ENCODE measurements around the gene POP5.
A peak's percentile ranks its signal among the peaks of the same experiment; 100 is the strongest.

The POP5 gene

DNA sequence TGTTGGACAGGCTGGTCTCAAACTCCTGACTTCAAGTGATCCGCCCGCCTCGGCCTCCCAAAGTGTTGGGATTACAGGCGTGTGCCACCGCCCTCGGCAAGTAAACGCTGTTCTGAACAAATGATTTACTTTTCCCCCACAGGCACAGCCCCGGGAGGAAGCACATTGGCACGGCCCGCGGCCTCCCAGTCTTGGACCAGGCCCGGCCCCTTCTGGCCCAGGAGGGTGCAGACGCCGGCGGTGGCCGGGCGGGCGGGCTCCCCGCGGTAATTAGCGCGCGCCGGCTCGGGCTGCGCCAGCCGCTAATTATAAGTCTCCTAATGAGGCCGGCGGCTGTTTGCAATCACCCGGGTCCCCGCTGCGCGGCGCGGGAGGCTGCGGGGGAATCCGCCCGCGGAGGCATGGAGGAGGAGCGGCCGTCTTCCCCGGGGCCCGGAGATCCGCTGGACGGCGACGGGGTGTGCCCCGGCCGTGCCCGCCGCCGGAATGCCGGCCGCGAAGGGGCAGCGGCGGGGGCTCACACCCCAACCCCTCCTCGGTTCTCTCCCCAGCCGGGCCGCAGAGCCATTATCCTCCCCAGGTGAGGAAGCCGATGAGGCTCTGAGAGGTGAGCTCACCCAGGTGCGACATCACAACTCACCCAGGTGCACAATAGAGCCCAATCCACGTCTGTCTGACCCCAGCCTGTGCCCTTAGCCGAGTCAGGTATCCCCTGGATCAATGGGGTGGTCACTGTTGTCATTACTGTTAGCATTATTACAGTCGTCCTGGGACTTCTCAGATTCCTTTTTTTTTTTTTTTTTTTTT, 3.3 kb upstream of the POP5 start:
- no peak overlapping the region for H3K27ac ChIP-seq
- TF ChIP-seq, protein P1, sequence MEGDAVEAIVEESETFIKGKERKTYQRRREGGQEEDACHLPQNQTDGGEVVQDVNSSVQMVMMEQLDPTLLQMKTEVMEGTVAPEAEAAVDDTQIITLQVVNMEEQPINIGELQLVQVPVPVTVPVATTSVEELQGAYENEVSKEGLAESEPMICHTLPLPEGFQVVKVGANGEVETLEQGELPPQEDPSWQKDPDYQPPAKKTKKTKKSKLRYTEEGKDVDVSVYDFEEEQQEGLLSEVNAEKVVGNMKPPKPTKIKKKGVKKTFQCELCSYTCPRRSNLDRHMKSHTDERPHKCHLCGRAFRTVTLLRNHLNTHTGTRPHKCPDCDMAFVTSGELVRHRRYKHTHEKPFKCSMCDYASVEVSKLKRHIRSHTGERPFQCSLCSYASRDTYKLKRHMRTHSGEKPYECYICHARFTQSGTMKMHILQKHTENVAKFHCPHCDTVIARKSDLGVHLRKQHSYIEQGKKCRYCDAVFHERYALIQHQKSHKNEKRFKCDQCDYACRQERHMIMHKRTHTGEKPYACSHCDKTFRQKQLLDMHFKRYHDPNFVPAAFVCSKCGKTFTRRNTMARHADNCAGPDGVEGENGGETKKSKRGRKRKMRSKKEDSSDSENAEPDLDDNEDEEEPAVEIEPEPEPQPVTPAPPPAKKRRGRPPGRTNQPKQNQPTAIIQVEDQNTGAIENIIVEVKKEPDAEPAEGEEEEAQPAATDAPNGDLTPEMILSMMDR (IDR thresholded peaks at IDR 0.05): no peak
- peak overlapping the region; percentile 68 for H3K4me3 ChIP-seq
- no peak for DNase-seq (ENCODE audit: low spot score)

DNA sequence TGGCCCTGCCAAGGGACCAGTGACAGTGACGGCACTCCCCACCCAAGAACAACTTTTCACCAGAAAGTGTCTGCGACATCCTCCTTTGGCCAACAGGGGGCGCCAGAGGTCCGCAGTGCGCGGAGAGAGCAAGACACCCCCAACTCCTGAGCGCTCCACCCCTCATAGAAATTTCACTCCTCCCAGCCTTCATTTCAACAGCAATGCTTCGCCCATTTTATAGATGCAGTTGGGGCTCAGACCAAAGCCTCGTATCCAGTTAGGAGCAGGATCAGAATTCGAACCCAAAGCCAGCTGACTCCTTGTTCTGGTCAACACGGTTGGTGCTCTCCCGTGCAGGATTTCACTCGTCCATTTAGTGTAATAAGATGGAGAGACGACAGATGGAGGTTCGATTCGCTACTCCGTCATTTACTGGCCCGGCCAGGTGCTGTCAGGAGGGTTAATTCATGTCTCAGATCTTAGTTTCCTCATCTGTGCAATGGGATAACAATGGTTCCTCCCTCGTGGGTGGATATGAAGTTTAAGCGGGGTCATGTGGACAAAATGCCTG, 2.4 kb upstream of the POP5 start:
- TF ChIP-seq, protein P1 (IDR thresholded peaks at IDR 0.05): peak; percentile 87
- DNase-seq (ENCODE audit: low spot score): peak; percentile 85
- peak overlapping the region; percentile 29 for H3K4me3 ChIP-seq
- no peak overlapping the region for H3K27ac ChIP-seq

DNA sequence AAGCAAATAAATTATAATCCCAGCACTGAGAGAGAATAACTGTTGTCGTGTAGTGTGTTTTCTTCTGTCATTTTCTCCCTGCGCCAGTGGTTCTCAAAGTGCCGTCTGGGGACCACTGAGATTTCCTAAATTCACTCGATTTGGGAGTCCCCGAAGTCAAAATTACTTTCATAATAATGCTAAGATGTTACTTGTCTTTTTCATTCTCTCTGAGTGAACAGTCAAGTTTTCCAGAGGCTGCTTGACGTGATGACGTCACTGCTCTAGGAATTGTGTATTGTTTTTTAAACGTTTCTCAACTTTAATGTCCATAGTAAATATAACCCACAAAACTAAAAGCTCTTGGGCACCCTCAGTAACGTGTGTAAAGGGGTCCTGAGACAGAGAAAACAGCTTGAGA, 796 bp upstream of the POP5 start:
- TF ChIP-seq, protein P1 (IDR thresholded peaks at IDR 0.05): no peak
- Histone ChIP-seq H3K4me3 (peak overlapping the region; percentile 97), H3K27ac (no peak overlapping the region)
- DNase-seq (ENCODE audit: low spot score): no peak

DNA sequence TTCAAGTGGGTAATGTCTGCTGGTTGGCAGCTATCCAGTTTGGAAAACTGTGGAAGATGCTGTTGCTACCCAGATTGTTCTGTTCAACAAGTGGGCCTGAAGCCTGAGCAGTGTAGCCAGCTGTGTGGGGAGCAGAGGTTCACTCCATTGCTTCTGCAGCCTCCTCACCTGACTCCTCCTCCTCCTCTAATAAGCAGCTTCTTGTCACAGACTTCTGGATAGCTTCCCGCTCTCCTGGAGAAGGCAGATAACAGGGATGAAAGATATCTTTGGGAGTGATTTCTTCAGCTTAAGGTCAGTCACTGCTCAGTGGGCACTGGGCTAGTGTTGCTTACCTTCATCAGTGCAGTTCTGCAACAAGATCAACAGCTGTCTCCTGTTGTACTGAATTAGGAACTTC, 2.0 kb downstream of the POP5 start:
- Histone ChIP-seq H3K27ac (no peak overlapping the region), H3K4me3 (no peak overlapping the region)
- no peak for DNase-seq (ENCODE audit: low spot score)
- TF ChIP-seq, protein P1 (IDR thresholded peaks at IDR 0.05): no peak

DNA sequence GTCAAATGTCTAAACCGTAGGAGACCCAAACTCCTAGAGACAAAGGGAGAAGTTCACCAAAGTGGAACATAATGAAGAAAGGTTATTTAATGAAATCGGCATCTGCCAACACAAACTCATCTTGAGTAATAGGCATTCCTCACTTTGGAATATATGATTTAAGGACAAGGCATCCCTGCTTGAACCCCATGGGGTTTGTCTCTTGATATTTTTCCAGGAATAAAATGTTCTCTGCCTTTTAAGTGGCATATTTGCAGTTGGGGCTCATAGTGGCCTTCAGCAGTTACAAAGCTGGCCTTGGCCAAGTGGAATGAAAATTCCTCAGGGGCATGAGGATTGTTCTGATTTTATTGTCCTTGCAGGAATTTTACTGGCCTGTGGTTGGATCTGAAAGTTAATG, 7.1 kb downstream of the POP5 start:
- DNase-seq (ENCODE audit: low spot score): no peak
- Histone ChIP-seq H3K4me3 (no peak overlapping the region), H3K27ac (peak overlapping the region in 1 of 2 donors; percentile 71)
- TF ChIP-seq, protein P1 (IDR thresholded peaks at IDR 0.05): no peak

DNA sequence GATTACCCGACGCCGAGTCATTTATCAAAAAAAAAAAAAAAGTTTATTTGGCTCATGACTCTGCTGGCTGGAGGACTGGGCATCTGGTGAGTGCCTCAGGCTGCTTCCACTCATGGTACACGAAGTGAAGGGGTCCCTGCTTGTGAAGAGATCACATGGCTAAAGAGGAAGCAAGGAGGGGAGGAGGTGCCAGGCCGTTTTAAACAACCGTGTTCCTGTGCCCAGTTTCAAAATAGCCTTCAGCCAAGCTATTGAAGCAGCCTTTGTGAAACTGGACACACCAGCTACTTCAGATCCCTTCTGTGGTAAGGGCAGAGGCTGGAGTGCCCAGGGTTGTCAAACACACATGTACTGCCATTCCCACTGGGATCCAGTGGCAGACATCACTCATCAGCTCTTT, 7.6 kb downstream of the POP5 start:
- DNase-seq (ENCODE audit: low spot score): no peak
- Histone ChIP-seq H3K27ac (peak overlapping the region in 1 of 2 donors; percentile 71), H3K4me3 (no peak overlapping the region)
- TF ChIP-seq, protein P1 (IDR thresholded peaks at IDR 0.05): no peak

DNA sequence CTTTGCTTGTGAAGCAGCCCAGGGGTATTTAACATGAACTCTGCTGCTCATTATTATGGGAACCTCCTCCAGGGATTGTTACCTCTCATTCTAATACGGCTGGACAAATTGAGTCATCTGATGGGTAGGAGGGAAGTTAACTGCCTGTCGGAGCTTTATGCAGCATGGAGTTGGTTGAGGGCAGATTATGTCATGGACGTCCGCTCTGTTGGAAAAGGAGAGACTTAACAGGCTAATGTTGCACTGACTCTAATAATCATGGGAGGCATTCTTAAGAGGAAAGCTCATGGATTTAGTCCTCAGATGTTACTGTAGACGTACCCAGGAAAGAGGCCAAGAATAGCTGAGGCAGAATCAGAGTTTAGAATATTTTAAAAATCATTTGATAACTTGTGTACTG, 9.9 kb downstream of the POP5 start:
- peak overlapping the region; percentile 50 to 74 for H3K27ac ChIP-seq
- no peak for DNase-seq (ENCODE audit: low spot score)

More for the DNA sequence above, 9.9 kb downstream of the POP5 start:
- TF ChIP-seq, protein P1 (IDR thresholded peaks at IDR 0.05): no peak
- no peak overlapping the region for H3K4me3 ChIP-seq
